GM18867 (cell line): ENCODE results near the gene SLIT1.

Experiments
- ATAC-seq: cut with Tn5 transposase; IDR thresholded peaks from one replicate; pipeline ENCODE4 v1.9.1; 2021; ENCODE audit warnings: mild to moderate bottlenecking, moderate library complexity; ENCODE audit not compliant: unreplicated experiment

SLIT1 gene

DNA sequence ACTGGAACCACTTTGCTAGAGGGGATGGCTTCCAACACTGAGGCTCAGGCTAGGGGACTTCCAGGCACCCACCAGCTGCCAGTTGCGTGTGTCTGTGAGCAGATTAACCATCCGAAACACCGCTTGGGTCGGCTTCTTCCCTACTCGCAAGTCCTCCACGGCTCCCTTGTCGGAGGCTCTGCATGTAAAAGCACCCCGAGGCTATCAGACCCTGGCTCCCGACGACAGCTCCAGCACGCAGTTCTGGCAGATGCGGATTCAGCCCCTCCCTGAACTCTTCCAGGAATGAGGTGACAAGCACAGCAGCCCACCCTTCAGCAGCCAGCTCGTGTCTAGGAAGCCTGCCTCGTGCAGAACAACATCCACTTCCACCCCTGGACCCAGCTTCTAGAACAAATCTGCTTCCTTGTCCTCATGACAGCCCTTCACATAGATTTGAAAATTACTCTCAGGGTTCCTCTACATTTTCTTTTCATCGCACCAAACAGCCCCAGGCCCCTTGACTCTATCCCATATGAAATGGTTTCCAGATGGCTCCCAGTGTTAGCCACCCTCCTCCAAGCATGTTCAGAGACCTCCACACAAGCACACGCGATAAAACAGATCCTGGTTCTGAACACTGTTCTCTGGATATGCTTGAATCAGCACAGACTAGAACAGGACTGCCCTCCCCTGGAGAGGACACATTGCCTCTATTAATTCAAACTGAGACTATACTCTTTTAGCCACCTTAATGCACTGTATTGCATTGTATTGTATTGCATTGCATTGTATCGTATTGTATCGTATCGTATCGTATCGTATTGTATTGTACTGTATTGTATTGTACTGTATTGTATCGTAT is 44.6 kb downstream of the SLIT1 start:
- no peak for ATAC-seq

DNA sequence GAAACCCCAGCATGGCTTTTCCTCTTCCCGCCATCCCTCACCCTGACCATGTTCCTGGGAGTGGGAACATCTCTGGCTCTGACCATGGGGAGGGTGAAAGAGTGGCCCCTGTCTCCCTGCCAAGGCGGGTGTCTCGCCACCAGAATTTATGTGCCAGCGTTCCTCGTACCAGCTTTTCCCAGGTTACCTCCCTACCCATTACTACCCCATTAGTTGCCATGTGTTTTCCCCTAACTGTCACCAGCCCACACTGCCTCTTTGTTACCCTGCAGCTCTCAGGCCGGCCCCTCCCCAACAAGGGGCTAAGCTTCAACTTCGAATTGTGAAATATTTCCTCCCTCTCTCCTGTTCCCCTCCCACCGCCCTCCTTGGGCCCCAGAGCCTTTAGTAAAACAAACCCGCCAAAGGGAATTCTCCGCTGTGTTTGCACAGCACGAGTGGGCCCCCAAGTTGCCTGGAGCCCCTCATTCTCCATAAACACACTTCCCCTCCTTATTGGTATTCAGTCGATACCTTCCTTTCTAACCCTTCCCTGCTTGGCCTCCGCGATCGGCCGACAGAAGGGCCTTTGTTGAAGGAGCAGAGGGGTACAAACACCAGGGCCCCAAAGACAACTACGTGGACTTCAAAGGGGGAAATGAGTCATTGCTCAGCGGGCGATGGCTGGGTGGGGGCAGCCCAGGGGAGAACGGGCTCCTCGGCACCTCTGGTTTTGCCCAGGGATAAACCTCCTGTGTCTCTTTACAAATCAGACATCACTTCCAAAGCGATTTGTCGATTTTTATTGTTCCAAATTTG is 45.5 kb downstream of the SLIT1 start:
- ATAC-seq = no peak

DNA sequence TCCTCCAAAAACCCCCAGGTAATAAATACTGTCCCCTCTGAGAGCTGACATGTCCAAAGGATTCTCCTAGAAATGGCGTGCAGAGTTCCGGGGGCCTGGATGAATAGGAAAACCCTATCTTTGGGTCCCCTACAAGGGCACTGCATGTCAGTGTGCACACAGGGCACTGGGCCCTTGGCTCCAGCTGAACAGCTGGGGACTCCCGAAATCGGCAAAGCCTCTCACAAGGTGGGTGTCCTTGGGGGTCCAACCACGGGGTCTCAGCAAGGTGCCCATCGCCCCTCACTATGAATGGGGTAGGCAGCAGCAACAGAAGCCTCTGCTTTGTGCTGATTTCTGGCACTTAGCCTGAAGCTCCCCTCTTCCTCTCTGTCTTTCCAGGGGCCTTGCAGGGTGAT is 46.1 kb downstream of the SLIT1 start:
- ATAC-seq = no peak

DNA sequence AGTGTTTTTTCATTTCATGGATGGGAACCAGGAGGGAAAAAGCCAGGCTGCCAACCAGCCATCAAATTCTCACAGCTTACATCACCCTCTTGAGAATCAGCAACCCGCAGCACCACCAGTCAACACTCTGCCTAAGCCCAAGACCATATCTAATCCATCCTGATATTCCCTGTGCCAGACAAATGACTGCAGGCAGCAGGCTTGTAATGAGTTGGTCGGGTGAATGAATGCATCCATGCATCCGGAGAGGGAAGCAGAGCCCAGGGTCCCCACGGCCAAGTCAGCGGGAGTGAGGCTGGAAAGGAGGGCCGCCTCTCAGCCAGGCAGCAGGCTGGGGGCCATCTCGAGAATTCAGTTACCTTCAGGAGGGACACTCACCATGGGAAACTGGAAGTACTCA is 46.9 kb downstream of the SLIT1 start:
- no peak for ATAC-seq

DNA sequence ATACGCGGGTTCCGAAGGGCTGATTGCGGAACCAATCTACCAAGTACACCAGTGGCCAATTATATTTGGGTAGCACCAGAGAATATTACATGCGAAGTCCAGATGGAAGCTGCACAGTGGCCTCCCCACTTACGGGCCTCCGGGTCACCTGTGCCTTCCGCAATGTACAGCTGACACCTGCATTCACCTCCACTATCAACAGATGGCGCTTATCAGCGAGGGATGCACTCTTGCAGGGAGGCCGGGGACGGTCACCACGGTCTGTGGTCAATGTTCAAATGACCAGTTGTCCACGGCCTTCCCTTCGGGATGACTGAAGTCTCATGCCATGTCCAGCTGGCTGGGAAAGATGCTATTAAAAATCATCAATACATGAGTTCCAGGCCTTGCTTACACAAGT is 47.6 kb downstream of the SLIT1 start:
- ATAC-seq = no peak

DNA sequence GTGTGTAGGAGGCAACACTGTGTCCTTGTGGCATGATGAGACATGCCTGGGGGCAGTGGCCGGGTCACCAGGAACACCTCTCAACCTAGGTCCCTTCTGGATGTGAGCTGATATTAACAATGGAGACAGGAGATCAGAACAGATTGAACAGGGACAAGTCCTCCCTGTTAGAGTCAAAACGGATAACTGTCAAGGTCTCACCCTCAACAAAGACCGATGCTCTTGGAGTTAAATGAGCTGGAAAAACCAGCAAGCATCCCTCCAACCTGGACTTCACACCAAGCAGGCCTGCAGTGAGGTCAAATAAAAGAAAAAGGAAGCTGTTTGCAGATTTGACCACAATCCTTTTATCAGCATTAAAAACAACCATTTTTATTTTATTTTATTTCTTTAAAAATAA is 49.0 kb downstream of the SLIT1 start:
- no peak for ATAC-seq

DNA sequence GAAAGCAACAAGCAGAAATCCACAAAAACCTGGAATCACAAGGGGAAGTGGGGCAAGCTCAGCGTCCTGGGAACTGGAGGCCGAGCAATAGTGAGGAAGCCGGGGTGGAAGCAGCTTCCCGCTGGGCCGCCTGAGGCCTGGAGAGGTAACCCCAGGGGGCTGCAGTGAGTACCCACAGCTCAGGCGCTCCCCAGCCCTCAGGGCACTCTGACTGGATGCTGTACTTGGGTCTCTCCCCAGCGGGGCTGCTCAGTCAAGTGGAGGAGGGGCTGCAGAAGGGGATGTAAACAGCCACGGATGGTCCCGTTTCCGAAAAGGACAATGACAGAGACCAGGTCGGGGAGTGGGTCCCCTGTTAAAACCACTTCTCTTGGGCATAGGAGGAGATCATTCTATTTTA is 50.3 kb downstream of the SLIT1 start:
- ATAC-seq = no peak

DNA sequence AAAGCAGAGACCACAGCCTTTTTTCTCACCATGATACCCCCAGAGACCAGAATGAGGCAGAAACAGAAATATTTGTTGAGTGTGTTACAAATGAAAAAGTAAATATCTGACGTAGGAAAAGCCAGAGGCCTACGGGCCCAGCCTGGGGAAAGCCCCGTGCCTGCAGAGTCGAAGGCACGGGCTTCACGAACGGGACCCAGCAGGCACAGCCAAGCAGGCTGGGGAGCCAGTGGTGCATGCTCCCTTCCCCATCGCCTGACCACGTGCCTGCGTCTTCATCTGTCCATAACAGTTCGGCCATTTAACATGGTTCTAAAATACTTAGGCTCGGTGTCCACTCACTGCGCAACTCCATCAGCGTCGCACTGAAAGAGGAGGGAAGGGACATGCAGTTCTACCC is 50.8 kb downstream of the SLIT1 start:
- ATAC-seq = no peak

DNA sequence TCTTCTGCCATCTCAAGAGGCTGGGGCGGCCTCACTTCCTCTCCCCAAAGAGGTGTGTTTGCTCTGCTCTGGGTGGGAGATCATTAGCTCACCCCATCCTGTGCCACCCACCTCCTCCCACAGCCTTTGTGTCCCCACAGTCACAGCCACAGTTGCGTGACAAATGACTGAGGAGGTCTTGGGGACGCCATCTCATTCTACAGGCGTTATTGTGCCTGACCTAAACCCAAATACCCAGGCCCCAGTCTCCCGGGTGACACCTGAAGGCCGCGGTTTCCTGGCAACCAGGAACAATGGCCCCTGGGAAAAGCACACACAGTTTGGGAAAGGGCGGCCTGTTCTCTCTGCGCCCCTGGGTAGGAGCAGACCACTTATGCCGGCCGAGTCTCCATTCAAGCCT is 51.6 kb downstream of the SLIT1 start:
- no peak for ATAC-seq

DNA sequence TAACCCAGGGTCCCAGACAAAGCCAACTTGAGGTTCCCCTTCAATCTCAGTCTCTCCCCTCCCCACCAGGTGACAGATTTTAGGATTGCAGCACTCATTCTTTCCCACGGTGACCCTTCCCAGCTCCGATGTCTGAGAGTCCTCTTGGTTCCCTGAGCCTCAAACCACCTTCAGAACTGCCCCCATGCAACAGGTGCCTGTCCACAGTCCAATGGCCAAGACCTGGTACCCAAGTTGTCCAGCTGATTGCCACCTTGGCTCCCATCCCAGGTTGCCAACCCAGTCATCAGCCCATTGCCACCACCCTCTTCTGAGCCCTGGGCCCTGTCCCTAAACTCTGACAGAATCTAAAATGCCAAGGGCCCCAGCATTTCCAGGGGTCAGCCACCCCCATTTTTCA is 53.5 kb downstream of the SLIT1 start:
- ATAC-seq = no peak

DNA sequence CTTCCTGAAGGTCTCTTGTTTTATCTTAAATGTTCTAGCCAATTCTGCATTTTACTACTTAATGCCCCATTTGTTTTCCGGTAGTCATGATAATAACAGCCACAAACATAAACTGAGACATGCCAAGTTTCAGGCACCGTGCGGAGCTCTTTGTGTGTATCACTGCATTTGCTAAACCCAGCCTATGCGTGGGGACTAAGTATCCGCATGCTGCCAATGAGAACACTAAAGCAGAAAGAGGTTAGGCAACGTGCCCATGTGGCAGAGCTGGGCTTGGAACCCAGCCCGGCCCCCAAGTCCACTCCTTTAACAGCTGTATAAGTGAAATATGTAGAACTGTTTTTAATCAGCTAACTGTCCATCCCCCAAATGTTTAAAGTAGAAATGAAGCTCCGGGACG is 54.1 kb downstream of the SLIT1 start:
- no peak for ATAC-seq

DNA sequence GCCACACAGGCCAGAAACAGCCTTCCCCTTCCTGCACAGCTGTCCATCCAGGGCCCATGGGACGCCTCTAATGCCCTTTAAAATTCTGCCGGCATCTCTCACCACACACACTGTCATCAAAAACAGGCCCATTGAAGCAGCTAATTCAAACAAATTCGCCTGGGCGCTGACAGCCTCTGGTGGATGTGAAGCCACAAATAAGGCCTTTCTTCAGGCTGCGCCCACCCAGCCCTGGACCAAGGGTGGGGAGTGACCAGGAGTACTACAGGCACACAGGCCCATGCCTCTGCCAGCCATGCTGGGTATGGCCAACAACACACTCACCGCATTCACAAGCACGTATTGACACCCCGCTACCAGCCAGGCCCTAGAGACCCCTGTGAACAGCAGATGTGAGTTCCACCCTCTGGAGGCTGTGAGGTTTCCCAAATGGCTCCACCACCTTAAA is 54.6 kb downstream of the SLIT1 start:
- ATAC-seq = no peak

DNA sequence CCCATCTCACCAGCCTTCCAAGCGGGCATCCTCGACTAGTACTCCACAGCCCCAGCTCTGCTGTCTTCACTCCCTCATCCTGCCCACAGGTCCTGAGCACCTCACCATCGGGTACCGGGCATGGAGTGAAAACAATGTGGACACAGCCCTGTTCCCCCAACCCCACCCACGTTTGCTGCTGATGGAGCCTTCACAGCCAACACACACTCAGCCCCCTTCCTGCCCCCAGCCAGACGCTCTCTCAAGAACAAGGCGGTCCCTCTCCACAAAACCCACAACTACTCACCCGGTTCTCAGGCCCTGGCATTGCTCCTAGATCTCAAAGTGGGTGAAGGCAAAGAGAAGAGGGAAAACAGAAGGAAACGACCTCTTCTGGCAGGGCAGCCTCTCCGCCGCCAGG is 56.1 kb downstream of the SLIT1 start:
- ATAC-seq = no peak

DNA sequence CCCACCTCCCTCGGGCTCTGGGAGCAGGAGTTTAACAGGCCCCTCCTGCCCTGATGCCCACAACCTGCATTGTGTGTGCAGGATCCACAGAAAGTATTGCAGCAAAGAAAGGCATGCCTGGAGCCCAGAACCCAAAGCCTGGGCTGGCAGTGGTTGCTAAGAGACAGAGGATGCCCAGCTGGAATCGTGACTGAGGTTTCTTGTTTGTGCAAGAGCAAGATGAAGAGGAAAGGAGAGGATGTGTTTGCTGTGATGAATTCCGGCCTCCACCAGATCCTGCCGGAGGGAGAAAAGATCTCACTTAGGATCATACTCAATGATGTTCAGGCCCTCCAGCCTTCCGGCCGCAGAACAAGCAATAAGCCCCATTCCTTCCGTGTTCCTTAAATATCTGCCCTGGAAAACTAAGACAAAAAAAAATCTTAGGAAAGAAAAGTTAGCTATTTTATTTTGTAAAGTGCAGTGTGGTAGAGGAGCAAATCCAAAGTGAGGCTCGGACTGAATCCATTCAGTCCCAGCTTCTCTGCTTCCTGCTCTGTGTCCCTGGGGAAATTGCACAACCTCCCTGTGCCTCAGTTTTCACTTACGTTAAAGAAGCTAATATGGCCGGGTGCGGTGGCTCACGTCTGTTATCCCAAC is 57.1 kb downstream of the SLIT1 start:
- ATAC-seq = no peak

DNA sequence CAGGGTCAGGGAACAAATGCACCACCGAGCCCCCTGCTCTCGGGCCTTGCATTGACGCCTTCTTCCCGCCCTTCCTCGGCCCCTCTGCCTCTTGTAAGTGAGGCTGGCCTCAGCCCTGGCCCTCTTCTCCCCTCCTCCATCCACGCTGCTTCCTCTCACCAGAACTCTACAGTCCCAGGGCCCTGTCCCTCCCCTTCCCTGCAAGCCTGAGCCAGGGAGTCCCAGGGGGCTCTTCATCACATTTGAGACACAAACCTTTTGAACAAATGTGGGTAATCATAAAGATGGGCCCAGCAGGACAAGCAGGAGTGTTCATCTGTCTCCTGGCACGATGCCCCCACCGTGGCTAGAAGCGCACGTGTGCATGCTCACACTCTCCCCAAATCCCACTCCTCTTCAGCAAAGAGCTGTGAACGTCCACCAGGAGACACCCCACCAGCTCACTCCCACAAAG is 57.7 kb downstream of the SLIT1 start:
- no peak for ATAC-seq

DNA sequence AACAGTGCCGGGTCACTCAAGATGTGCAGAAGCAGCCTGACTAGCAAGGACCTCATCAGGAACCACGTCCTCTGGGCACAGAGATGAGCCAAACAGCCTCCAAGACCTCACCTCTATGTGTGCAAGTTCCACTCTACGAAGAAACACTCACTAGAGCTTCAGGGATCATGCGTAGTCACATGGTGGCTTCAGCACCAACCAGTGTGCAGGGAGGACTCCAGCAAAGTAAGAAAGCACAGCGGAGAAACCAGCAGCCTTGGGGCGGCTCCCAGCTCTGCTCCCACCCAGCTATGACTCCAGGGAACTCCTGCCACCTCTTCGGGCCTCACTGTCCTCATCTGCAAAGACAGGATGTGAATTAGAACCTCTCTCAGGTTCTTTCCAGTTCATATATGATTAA is 58.2 kb downstream of the SLIT1 start:
- ATAC-seq = no peak

DNA sequence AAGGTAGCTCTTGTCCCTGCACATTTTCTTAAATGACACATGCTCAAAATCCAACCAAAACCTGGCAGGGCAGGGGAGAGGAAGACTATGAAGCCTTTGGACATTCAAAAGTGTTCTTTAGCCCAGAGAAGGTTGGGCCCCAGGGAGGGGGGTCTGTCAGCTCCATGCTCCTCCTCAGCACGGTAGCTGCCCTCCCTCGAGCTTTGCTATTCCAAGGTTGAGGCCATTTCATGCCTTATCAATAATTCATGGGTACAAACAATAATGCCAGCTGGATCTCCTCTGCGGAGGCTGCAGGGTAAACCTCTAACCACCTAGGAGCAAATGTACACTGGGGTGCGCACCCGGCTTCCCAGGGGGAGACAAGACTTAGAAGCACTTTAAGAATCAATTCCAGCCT is 61.5 kb downstream of the SLIT1 start:
- no peak for ATAC-seq

DNA sequence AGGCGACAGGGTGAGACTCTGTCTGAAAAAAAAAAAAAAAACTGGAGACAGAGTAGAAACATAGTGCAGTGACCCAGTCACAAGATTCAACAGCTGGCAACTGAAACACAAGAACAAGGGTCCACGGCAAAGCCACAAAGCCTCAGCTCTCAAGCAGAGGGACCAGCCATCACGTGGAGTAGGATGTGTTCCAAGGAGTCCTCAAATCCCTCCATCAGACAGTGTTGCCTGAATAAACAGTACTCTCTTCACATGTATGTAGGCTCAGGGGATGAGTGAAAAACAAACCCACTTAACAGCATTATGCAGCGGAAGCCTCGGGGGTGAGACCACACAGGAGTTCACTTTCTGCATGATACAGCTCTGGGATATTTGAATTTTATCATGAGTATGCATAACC is 62.0 kb downstream of the SLIT1 start:
- no peak for ATAC-seq

DNA sequence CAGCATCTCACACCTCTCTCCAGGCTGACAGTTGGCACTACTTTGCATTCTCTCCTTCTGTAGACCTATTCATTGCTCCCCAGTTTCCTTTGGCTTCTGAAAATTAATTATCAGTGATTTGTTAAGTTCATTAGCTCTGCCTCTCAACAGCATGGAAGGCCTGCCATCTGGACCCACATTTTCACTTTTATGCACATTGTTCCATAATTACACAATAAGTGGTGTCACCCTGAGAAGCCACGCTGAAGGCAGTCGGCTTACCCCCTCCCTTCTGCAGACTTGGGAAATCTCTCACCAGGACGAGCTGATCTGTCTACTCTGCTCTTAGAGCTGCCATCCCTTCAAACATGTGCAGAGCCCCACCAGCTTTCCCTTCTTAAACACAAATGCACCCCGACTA is 64.7 kb downstream of the SLIT1 start:
- no peak for ATAC-seq

DNA sequence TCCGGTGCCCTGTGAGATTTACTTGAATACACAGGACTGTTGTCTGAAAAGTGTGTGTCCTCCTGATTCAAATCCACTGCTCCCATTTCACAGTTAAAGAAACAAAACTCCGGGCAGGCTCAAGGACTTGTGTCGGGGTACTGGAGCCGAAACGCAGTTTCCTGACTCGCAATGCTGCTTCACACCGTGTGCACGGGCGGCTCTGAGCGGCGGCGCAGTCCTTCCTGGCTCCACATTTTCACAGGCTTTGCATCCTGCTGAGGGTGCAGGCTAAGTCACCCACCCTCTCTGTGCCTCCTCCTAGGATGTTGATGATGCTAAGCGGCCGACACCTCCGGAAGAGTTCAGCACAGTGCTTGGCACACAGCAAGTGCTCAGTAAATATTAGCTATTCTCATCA is 65.4 kb downstream of the SLIT1 start:
- no peak for ATAC-seq

DNA sequence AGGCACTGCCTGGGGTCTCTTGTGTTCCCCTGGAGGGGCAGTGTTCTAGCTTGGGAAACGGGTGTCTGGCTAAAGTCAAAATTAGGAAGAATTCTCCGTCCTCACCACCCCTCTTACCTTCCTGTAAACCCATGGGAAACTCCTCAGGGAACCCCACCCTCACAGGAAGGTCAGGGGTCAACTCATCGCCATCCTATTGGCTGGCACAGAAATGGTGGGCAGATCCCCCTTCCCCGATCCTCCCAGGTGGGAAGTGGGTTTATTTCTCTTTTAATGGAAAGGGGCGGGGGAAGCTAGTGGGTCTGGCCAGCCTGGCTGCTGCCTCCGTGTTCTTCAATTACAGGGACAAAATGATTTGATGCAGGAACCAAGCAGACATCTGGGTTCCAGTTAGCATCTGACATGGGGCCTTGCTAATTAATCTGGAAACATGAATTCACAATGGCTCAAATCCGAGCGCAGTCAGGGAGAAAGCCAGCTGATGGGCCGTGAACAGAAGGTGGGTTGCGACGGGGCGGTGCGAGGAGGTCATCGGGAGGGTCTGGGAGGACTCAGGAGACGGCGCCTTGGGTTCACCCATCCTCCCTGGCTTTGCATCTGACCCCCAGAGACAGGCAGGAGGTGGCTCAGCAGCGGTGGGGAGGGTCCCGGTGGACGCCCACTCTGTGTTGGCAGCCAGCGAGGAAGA is 66.6 kb downstream of the SLIT1 start:
- ATAC-seq = no peak
